Psoas muscle (tissue), 8 donors: ENCODE data around the gene APOL3. TPM values are rescaled to one million over a fixed set of nuclear protein-coding genes. Genes with fewer than 3 reads are reported as not detected.
"Not testable (repeated sequence)": the region's sequence is repeated elsewhere in the genome, so short reads cannot be mapped to it uniquely, and the experiment has no call there.

Experiments used
- ATAC-seq, 4 donors: fragments of 200-7000 bp; cut with Tn5 transposase; one replicate each; pipeline ENCODE4 v1.9.1; 2020; ENCODE audit warnings: moderate library complexity in 3 of 4, mild to moderate bottlenecking in 2 of 4
- DNase-seq, 2 donors: peaks; one replicate each; pipeline ENCODE4 v3.0.0-alpha.2; 2020
- H3K27ac ChIP-seq: fragments of 200-600 bp; one replicate; pipeline ENCODE4 v1.8.0; 2022
- H3K27me3 ChIP-seq, 3 donors: fragments of 200-600 bp in 1 of 3; one replicate each; pipeline versions ENCODE4 v1.6.1 to v1.8.0; 2013 to 2022; ENCODE audit warnings: low read length in 2 of 3, mild to moderate bottlenecking in 2 of 3, moderate library complexity in 1 of 3; ENCODE audit not compliant: insufficient read depth in 3 of 3
- H3K36me3 ChIP-seq, 2 donors: fragments of 200-600 bp in 1 of 2; one replicate each; pipeline versions ENCODE4 v1.6.1 to v1.8.0; 2013 to 2022; ENCODE audit warnings: low read depth in 1 of 2, mild to moderate bottlenecking in 1 of 2, moderate library complexity in 1 of 2; ENCODE audit not compliant: insufficient read depth in 1 of 2
- H3K4me1 ChIP-seq: fragments of 200-600 bp; one replicate; pipeline ENCODE4 v1.8.0; 2022
- H3K4me3 ChIP-seq: fragments of 200-600 bp; one replicate; pipeline ENCODE4 v1.8.0; 2022; ENCODE audit warnings: mild to moderate bottlenecking
- H3K9me3 ChIP-seq: fragments of 200-600 bp; one replicate; pipeline ENCODE4 v1.8.0; 2022
- WGBS, 3 donors: extraction: QIAGEN DNeasy Blood & Tissue Kit; methylation state at CpG; one replicate each; pipeline versions ENCODE4 v1.1.6 to v1.1.7; 2013; 5-methylcytosine and 5-hydroxymethylcytosine counted together
- intact Hi-C, 2 donors: fragments of 100-400 bp; cut with DNase I; formaldehyde crosslinking; loops; one replicate each; pipeline versions ENCODE4 v1.11.0 to v1.14.2; 2022
- polyA plus RNA-seq, 3 donors: library from polyadenylated mRNA; stranded (reverse); fragments of 200-250 nt; gene quantifications; one replicate each; pipeline ENCODE4 v1.2.3, GENCODE V29; 2013
- total RNA-seq, 4 donors: library from RNA; stranded (reverse); fragmentation: NEBNext Ultra II Directional in 2 of 4; extraction: Animal tissue kit (Norgen Biotek cat#: 25700) in 2 of 4; gene quantifications; one replicate each; pipeline versions ENCODE4 v1.2.1 to v1.2.4, GENCODE V29; 2021 to 2023
- TF ChIP-seq, protein P1 (sequence below): fragments of 200-600 bp; IDR thresholded peaks from one replicate; pipeline ENCODE4 v1.8.0; 2022; ENCODE audit warnings: antibody characterized with exemption
- donor health status: healthy with polysubstance abuse.
- donor health status: DM: no; HTN: no; CAD: no; lungs with moderate emphysema.
- donor health status: Bipolar disorder and iron deficiency.
- donor health status: healthy.
- donor health status: DM: yes; HTN: yes; CAD: no.
- donor health status: DM: no; HTN: no; CAD: no.
- donor health status: DM: no; HTN: no; CAD: no.
- donor health status: DM: yes; HTN: yes; CAD: no.

APOL3 gene
- total and polyA plus RNA-seq, 7 donors, result 11.1 to 24.1 (median 15.3) TPM

DNA sequence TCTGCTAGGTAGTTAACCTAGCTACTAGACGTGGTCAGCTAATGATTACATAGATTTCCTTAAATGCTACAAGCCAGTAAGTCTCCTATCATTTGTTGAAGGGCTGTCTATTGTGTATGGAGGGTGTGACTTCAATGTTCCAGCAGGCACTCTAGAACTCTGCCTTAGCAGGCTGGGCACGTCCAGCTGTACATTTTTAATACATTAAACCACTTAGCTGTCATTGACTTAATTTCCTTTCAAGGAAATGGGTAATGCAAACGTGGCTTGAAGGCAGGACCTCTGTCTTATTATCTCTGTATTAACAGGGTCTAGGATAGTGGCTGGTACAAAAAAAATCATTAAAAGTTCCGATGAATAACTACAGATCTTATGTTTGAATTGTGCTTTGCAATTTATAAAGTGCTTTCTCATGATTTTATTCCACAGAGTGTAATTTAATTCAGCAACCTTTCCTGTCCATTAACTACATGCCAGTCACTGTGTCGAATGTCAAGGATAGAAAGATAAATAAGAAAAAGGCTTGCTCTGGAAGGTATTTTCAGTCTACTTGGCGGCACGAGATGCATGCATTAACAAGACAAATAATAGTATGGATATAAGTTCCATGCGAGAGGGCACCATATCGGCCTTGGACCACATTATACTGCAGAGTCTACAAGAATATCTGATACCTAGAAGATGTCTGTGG lies 60.3 kb downstream of the APOL3 start:
- no peaks in the 10 kb centered on the region for H3K36me3 ChIP-seq
- no peaks in the 10 kb centered on the region for H3K4me1 ChIP-seq
- H3K27ac ChIP-seq, result no peak overlapping the region
- H3K9me3 ChIP-seq, result no peaks in the 10 kb centered on the region
- H3K4me3 ChIP-seq, result no peak overlapping the region
- ATAC-seq, result no peak
- no peaks in the 10 kb centered on the region for H3K27me3 ChIP-seq
- DNase-seq, result no peak
- 85 to 87% (median 86%) methylated on average over 9 of the region's 9 CpGs for WGBS, 3 donors
- intact Hi-C loops, result no loop called here
- TF ChIP-seq, protein P1, sequence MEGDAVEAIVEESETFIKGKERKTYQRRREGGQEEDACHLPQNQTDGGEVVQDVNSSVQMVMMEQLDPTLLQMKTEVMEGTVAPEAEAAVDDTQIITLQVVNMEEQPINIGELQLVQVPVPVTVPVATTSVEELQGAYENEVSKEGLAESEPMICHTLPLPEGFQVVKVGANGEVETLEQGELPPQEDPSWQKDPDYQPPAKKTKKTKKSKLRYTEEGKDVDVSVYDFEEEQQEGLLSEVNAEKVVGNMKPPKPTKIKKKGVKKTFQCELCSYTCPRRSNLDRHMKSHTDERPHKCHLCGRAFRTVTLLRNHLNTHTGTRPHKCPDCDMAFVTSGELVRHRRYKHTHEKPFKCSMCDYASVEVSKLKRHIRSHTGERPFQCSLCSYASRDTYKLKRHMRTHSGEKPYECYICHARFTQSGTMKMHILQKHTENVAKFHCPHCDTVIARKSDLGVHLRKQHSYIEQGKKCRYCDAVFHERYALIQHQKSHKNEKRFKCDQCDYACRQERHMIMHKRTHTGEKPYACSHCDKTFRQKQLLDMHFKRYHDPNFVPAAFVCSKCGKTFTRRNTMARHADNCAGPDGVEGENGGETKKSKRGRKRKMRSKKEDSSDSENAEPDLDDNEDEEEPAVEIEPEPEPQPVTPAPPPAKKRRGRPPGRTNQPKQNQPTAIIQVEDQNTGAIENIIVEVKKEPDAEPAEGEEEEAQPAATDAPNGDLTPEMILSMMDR, result no peak

DNA sequence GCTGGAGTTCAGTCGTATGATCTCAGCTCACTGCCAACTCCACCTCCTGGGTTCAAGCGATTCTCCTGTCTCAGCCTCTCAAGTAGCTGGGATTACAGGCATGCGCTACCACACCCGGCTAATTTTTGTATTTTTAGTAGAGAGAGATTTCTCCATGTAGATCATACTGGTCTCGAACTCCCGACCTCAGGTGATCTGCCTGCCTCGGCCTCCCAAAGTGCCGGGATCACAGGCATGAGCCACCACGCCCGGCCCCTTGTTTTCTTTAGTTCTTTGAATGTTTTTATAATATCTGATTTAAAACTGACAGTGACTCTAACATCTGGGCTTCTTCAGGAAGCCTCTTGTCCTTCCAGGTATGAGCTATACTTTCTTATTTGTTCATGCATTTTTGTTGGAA lies 61.0 kb downstream of the APOL3 start:
- 87 to 90% (median 88%) methylated on average over 10 of the region's 10 CpGs for WGBS, 3 donors
- H3K27ac ChIP-seq, ATAC-seq, H3K4me3 ChIP-seq, H3K36me3 ChIP-seq, H3K4me1 ChIP-seq, H3K9me3 ChIP-seq, intact Hi-C loops, DNase-seq, H3K27me3 ChIP-seq: not testable (repeated sequence)

DNA sequence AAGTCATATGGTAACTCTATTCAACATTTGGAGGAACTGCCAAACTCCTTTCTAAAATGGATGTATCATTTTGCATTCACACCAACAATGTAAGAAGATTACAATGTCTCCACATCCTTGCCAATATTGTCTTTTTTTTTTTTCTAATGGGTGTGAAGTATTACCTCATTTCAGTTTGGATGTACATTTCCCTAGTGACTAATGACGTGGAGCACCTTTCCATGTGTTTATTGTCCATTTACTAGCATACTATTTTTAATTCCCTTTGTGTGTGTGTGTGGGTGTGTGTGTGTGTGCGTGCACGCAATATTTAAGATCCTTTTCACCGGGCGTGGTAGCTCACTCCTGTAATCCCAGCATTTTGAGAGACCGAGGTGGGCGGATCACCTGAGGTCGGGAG lies 62.7 kb downstream of the APOL3 start:
- H3K4me1 ChIP-seq, result no peaks in the 10 kb centered on the region
- ATAC-seq, result no peak
- intact Hi-C loops, result no loop called here
- no peaks in the 10 kb centered on the region for H3K36me3 ChIP-seq
- H3K27me3 ChIP-seq, result no peaks in the 10 kb centered on the region
- no peak overlapping the region for H3K4me3 ChIP-seq
- DNase-seq, result no peak
- no peaks in the 10 kb centered on the region for H3K9me3 ChIP-seq
- TF ChIP-seq, protein P1, result no peak
- WGBS, 3 donors, result 74 to 79% (median 76%) methylated on average over 8 of the region's 8 CpGs
- H3K27ac ChIP-seq, result no peak overlapping the region

DNA sequence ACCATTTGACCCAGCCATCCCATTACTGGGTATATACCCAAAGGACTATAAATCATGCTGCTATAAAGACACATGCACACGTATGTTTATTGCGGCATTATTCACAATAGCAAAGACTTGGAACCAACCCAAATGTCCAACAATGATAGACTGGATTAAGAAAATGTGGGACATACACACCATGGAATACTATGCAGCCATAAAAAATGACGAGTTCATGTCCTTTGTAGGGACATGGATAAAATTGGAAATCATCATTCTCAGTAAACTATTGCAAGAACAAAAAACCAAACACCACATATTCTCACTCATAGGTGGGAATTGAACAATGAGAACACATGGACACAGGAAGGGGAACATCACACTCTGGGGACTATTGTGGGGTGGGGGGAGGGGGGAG lies 69.8 kb downstream of the APOL3 start:
- WGBS, 3 donors, result 83 to 100% (median 88%) methylated on average over 1 of the region's 3 CpGs
- ATAC-seq, H3K9me3 ChIP-seq, DNase-seq, intact Hi-C loops, H3K4me3 ChIP-seq, H3K4me1 ChIP-seq, H3K27ac ChIP-seq, H3K36me3 ChIP-seq, H3K27me3 ChIP-seq: not testable (repeated sequence)

Other genes starting within 250 kb of the APOL3 start
- gene RBFOX2, start 131.9 kb downstream of the APOL3 start, total RNA-seq, result 10 to 100 TPM; 28.4 to 50.4 (median 36.8) TPM
- 10 to 100 TPM in 2 of 3 donors, 1 to 10 TPM in 1; 7.7 to 20.5 (median 10.4) TPM for gene RBFOX2, start 131.9 kb downstream of the APOL3 start, polyA plus RNA-seq
- 1 to 10 TPM in 3 of 4 donors, under 1 TPM in 1; 0.86 to 6.8 (median 2.5) TPM for gene APOL4, start 41.1 kb upstream of the APOL3 start, total RNA-seq
- gene APOL4, start 41.1 kb upstream of the APOL3 start, polyA plus RNA-seq, result 1 to 10 TPM; 1.1 to 2.1 (median 1.6) TPM
- 10 to 100 TPM; 24.4 to 54.7 (median 43.6) TPM for gene APOL2, start 78.8 kb upstream of the APOL3 start, total RNA-seq
- gene APOL2, start 78.8 kb upstream of the APOL3 start, polyA plus RNA-seq, result 10 to 100 TPM; 17.5 to 52.2 (median 26.8) TPM
- gene APOL1, start 92.4 kb upstream of the APOL3 start, total RNA-seq, result 10 to 100 TPM in 3 of 4 donors, 1 to 10 TPM in 1; 5.7 to 16.3 (median 13.5) TPM
- 1 to 10 TPM; 5.3 to 6.0 (median 5.8) TPM for gene APOL1, start 92.4 kb upstream of the APOL3 start, polyA plus RNA-seq
- gene MYH9, start 227.2 kb upstream of the APOL3 start, total RNA-seq, result 100 to 1,000 TPM in 3 of 4 donors, 10 to 100 TPM in 1; 92.0 to 214 (median 179) TPM
- gene MYH9, start 227.2 kb upstream of the APOL3 start, polyA plus RNA-seq, result 10 to 100 TPM; 35.6 to 89.3 (median 56.3) TPM